ENCODE results near the gene PLA2G4E. TPM values are rescaled to one million over a fixed set of nuclear protein-coding genes. Genes with fewer than 3 reads are reported as not detected.
A peak's percentile ranks its signal among the peaks of the same experiment; 100 is the strongest.

PLA2G4E gene
- total and polyA plus RNA-seq, 2 donors = 0.05 to 0.62 TPM

DNA sequence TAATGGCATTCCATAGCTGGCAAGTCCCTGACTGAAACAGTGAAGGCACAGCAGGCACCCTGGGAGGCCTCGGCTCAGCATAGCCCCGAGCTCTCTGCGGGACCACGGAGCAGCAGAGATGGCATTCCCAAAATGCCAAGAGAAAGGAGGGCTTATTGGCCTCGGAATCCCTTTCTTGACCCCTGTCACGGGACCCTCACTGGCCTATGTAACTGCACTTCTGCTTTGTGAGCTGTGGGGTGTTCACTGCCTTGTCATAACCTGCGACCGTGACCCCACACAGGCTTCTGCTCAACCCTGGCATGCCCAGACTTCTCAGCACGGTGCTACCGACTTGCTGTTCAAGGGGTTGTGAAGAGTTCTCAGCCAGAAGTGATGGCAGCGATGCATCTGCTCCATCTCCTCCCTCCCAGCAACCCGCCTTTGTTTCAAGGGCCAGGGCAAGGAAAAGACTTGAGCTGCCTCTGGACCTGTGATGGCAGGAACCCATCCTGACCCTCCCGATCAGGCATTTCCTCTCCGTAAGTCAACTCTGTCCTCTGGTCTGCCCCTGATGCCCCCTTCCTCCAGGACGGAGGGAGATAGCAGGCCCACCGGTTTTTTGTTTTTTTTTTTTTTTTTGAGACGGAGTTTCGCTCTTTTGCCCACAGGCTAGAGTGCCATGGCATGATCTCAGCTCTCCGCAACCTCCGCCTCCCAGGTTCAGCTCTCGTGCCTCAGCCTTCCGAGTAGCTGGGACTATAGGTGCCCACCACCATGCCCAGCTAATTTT is 79.0 kb downstream of the PLA2G4E start:
- Histone ChIP-seq H3K4me3 (ENCODE audit: low read length in 2 of 2) (no peak overlapping the region), H3K9me3 (ENCODE audit: control insufficient read depth in 2 of 2, insufficient read depth in 1 of 2, low read length in 1 of 2) (no peaks in the 10 kb centered on the region), H3K27ac (ENCODE audit: low read depth in 1 of 2, low read length in 1 of 2) (no peak overlapping the region), H3K36me3 (ENCODE audit: control insufficient read depth in 2 of 2, insufficient read depth in 2 of 2, low read length in 1 of 2) (no peaks in the 10 kb centered on the region), H3K4me1 (ENCODE audit: control insufficient read depth in 2 of 2, insufficient read depth in 2 of 2, low read length in 2 of 2) (peaks cover 12 to 16% of the 10 kb centered on the region in 2 donors), H3K27me3 (ENCODE audit: control insufficient read depth in 2 of 2, insufficient read depth in 1 of 2, low read length in 1 of 2) (no peaks in the 10 kb centered on the region)
- WGBS = 92% methylated on average over 22 of the region's 22 CpGs
- DNase-seq (ENCODE audit: low read depth in 6 of 9, low spot score in 9 of 9) = no peak

DNA sequence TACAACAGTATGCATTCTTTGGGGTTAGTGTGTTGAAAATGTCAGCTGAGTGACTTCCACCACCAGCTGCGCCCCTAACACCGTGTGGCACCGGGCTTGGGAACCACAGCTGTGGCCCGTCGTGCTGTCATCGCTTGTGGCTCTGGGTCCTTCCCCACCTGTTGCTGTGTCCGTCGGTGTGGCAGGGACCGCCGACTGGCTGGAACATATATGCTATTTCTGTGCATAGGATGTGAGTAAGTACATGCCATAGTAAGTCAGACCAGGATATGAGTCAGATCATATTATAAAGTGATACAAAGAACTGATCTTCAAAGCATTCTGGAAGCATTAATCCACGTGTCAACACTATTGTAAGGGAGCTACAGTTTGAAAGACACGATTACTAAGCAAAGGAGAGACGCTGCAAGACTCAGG is 80.4 kb downstream of the PLA2G4E start:
- Histone ChIP-seq H3K27me3 (ENCODE audit: control insufficient read depth in 2 of 2, insufficient read depth in 1 of 2, low read length in 1 of 2) (no peaks in the 10 kb centered on the region), H3K4me1 (ENCODE audit: control insufficient read depth in 2 of 2, insufficient read depth in 2 of 2, low read length in 2 of 2) (peaks cover 14 to 26% of the 10 kb centered on the region in 2 donors), H3K36me3 (ENCODE audit: control insufficient read depth in 2 of 2, insufficient read depth in 2 of 2, low read length in 1 of 2) (no peaks in the 10 kb centered on the region), H3K4me3 (ENCODE audit: low read length in 2 of 2) (no peak overlapping the region), H3K27ac (ENCODE audit: low read depth in 1 of 2, low read length in 1 of 2) (peak overlapping the region in 1 of 2 donors; percentile 28), H3K9me3 (ENCODE audit: control insufficient read depth in 2 of 2, insufficient read depth in 1 of 2, low read length in 1 of 2) (no peaks in the 10 kb centered on the region)
- no peak for DNase-seq (ENCODE audit: low read depth in 6 of 9, low spot score in 9 of 9)
- 93% methylated on average over 13 of the region's 13 CpGs for WGBS

DNA sequence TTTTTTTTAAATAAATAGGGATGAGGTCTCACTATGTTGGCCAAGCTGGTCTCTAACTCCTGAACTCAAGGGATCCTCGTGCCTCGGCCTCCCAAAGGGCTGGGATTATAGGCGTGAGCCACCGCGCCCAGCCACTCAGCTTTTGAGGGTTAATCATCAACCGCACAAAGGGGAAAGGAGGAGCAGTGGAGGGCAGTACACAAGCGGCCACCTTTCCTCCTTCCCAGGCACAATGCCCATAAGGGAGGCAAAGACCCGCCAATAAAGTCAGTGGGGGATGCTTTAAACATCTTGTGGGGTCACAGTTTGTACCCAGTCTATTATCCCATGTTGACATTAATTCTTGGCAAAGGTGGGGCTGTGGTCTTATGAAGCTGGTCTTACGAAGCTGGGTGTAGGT is 80.9 kb downstream of the PLA2G4E start:
- Histone ChIP-seq H3K27me3 (ENCODE audit: control insufficient read depth in 2 of 2, insufficient read depth in 1 of 2, low read length in 1 of 2) (no peaks in the 10 kb centered on the region), H3K36me3 (ENCODE audit: control insufficient read depth in 2 of 2, insufficient read depth in 2 of 2, low read length in 1 of 2) (no peaks in the 10 kb centered on the region), H3K4me1 (ENCODE audit: control insufficient read depth in 2 of 2, insufficient read depth in 2 of 2, low read length in 2 of 2) (peaks cover 14 to 31% of the 10 kb centered on the region in 2 donors), H3K27ac (ENCODE audit: low read depth in 1 of 2, low read length in 1 of 2) (no peak overlapping the region), H3K9me3 (ENCODE audit: control insufficient read depth in 2 of 2, insufficient read depth in 1 of 2, low read length in 1 of 2) (no peaks in the 10 kb centered on the region), H3K4me3 (ENCODE audit: low read length in 2 of 2) (no peak overlapping the region)
- DNase-seq (ENCODE audit: low read depth in 6 of 9, low spot score in 9 of 9) = no peak
- 97% methylated on average over 9 of the region's 9 CpGs for WGBS

DNA sequence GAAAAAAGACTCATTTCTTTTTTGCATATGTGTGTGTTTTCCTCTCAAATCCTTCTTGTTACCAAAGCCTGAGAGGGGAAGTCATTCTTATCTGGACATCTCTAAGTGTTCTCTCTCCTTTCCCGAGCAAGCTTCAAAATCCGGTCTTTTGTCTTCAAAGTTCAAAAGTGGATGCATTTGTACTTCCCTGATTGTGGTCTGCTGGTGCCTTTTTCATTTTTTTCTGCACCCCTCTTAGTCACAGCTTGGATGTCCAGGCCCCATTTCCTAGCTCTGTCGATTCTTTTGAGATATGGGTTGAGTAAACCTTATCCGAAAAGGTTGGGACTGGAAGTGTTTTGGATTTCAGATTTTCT is 83.3 kb downstream of the PLA2G4E start:
- Histone ChIP-seq H3K27me3 (ENCODE audit: control insufficient read depth in 2 of 2, insufficient read depth in 1 of 2, low read length in 1 of 2) (no peaks in the 10 kb centered on the region), H3K4me1 (ENCODE audit: control insufficient read depth in 2 of 2, insufficient read depth in 2 of 2, low read length in 2 of 2) (peaks cover 19 to 45% of the 10 kb centered on the region in 2 donors), H3K27ac (ENCODE audit: low read depth in 1 of 2, low read length in 1 of 2) (peak overlapping the region; percentile 87 to 91), H3K36me3 (ENCODE audit: control insufficient read depth in 2 of 2, insufficient read depth in 2 of 2, low read length in 1 of 2) (no peaks in the 10 kb centered on the region), H3K4me3 (ENCODE audit: low read length in 2 of 2) (no peak overlapping the region), H3K9me3 (ENCODE audit: control insufficient read depth in 2 of 2, insufficient read depth in 1 of 2, low read length in 1 of 2) (no peaks in the 10 kb centered on the region)
- WGBS = 33% methylated on average over 4 of the region's 4 CpGs
- DNase-seq (ENCODE audit: low read depth in 6 of 9, low spot score in 9 of 9) = no peak

DNA sequence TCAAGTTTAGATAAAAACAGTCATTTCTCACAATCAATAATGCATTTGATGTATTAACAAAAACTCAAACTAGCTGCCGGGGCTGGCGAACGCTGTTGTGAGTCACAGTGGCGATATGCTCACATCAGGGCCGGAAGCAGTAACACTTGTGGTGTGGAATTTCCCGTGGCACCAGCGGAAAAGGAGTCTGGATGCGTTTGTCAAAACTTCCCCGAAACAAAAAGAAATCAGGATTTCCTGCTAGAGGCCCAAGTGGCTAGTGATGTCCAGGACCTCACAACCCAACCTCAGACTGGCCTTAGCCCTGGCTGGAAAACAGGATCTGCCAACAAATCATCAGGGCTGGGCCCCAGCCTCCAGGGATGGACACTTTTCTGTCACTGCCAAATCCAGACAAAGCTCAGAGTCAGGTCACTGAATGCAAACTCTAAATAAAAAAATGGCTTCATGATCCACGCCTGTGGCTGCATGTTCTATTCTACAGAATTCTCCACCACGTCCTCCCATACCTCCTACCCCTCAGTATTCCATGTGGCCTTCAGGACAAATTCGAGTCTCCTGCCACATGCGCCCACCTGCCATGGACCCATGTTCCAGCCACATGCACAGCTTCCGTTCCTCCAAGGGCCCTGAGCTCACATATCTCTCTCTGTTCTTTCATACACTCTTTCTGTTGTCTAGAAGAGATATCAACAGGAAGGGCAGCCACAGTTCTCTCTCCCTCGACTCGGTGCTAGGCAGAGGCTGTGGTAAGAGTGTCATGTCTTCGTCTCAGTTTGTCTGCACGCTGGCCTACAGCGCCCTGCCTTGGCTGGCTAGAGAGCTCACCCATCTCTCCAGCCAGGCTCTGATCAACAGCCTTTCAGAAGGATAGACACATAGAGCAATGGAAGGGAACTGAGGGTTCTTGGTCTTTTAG is 83.9 kb downstream of the PLA2G4E start:
- Histone ChIP-seq H3K4me3 (ENCODE audit: low read length in 2 of 2) (no peak overlapping the region), H3K9me3 (ENCODE audit: control insufficient read depth in 2 of 2, insufficient read depth in 1 of 2, low read length in 1 of 2) (no peaks in the 10 kb centered on the region), H3K27me3 (ENCODE audit: control insufficient read depth in 2 of 2, insufficient read depth in 1 of 2, low read length in 1 of 2) (no peaks in the 10 kb centered on the region), H3K36me3 (ENCODE audit: control insufficient read depth in 2 of 2, insufficient read depth in 2 of 2, low read length in 1 of 2) (no peaks in the 10 kb centered on the region), H3K4me1 (ENCODE audit: control insufficient read depth in 2 of 2, insufficient read depth in 2 of 2, low read length in 2 of 2) (peaks cover 19 to 45% of the 10 kb centered on the region in 2 donors), H3K27ac (ENCODE audit: low read depth in 1 of 2, low read length in 1 of 2) (peak overlapping the region; percentile 87 to 91)
- 70% methylated on average over 19 of the region's 19 CpGs for WGBS
- peak in 8 of 9 donors; percentile 41 to 87 (median 58) for DNase-seq (ENCODE audit: low read depth in 6 of 9, low spot score in 9 of 9)

DNA sequence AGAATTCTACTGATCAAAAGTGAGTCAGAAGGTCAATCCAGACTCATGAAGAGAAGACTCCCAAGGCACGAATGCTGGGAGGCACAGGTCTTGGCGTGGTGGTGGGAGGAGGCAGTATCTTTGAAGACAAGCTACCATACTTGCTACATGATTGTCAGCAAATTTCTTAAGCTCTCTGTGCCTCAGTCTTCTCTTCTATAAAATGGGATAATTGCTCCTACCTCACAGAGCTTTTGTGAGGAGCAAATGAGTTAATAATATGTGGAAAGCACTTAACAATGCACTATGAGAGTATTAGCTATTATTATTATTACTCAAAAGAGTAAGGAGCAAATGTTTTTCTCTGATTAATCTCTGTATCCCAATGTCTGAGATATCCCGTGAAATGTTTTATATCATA is 84.7 kb downstream of the PLA2G4E start:
- no peak overlapping the region for H3K4me3 ChIP-seq (ENCODE audit: low read length in 2 of 2)
- no peaks in the 10 kb centered on the region for H3K27me3 ChIP-seq (ENCODE audit: control insufficient read depth in 2 of 2, insufficient read depth in 1 of 2, low read length in 1 of 2)
- H3K9me3 ChIP-seq (ENCODE audit: control insufficient read depth in 2 of 2, insufficient read depth in 1 of 2, low read length in 1 of 2) = no peaks in the 10 kb centered on the region
- 94% methylated on average over 3 of the region's 3 CpGs for WGBS
- H3K36me3 ChIP-seq (ENCODE audit: control insufficient read depth in 2 of 2, insufficient read depth in 2 of 2, low read length in 1 of 2) = no peaks in the 10 kb centered on the region
- DNase-seq (ENCODE audit: low read depth in 6 of 9, low spot score in 9 of 9) = no peak
- H3K4me1 ChIP-seq (ENCODE audit: control insufficient read depth in 2 of 2, insufficient read depth in 2 of 2, low read length in 2 of 2) = peaks cover 19 to 45% of the 10 kb centered on the region in 2 donors
- peak overlapping the region; percentile 61 to 68 for H3K27ac ChIP-seq (ENCODE audit: low read depth in 1 of 2, low read length in 1 of 2)

DNA sequence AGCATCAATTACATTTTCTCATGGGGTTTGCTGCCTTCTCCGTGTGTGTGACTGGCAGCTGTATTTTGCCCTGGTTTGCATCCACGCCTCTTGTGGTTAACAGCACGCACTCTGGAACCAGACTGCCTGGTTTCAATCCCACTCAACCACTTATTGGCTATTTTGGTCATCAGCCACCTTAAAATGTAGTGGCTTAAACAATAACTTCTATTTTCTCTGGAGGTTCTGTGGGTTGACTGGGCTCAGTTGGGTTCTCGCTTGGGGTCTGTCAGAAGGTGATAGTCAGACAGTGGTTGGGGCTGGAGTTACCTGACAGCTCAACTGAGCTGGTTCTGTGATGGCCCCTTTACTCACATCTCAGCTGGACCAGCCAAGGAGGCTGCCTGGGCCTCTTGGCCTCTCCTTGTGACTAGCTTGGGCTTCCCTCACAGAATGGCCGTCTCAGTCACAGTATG is 85.2 kb downstream of the PLA2G4E start:
- H3K27ac ChIP-seq (ENCODE audit: low read depth in 1 of 2, low read length in 1 of 2) = peak overlapping the region; percentile 61 to 66
- H3K4me1 ChIP-seq (ENCODE audit: control insufficient read depth in 2 of 2, insufficient read depth in 2 of 2, low read length in 2 of 2) = peaks cover 19 to 45% of the 10 kb centered on the region in 2 donors
- no peaks in the 10 kb centered on the region for H3K36me3 ChIP-seq (ENCODE audit: control insufficient read depth in 2 of 2, insufficient read depth in 2 of 2, low read length in 1 of 2)
- H3K9me3 ChIP-seq (ENCODE audit: control insufficient read depth in 2 of 2, insufficient read depth in 1 of 2, low read length in 1 of 2) = no peaks in the 10 kb centered on the region
- H3K4me3 ChIP-seq (ENCODE audit: low read length in 2 of 2) = no peak overlapping the region
- H3K27me3 ChIP-seq (ENCODE audit: control insufficient read depth in 2 of 2, insufficient read depth in 1 of 2, low read length in 1 of 2) = no peaks in the 10 kb centered on the region
- WGBS = 64% methylated on average over 5 of the region's 5 CpGs
- DNase-seq (ENCODE audit: low read depth in 6 of 9, low spot score in 9 of 9) = peak in 2 of 9 donors; percentile 18 to 47

DNA sequence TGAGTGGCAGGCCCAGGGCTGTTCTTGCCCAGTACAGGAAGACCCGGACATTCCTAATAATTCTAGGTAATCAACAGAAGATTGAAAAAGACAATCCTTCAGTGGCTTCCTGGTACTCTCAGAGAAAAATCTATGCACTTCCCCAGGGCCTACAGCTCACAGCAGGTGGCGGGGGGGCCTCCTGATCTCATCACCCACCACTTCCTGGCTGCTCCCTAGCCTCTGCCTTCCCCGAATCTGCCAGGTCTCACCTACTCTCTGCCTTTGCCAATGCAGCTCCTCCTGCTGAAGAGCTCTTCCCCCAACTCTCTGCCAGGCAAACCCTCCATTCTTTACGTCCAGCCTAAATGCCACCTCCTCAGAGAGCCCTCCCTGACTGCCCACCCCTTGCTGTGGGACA is 86.0 kb downstream of the PLA2G4E start:
- H3K9me3 ChIP-seq (ENCODE audit: control insufficient read depth in 2 of 2, insufficient read depth in 1 of 2, low read length in 1 of 2) = no peaks in the 10 kb centered on the region
- H3K27ac ChIP-seq (ENCODE audit: low read depth in 1 of 2, low read length in 1 of 2) = peak overlapping the region; percentile 61 to 94
- DNase-seq (ENCODE audit: low read depth in 6 of 9, low spot score in 9 of 9) = peak in 8 of 9 donors; percentile 44 to 88 (median 68)
- H3K27me3 ChIP-seq (ENCODE audit: control insufficient read depth in 2 of 2, insufficient read depth in 1 of 2, low read length in 1 of 2) = no peaks in the 10 kb centered on the region
- no peaks in the 10 kb centered on the region for H3K36me3 ChIP-seq (ENCODE audit: control insufficient read depth in 2 of 2, insufficient read depth in 2 of 2, low read length in 1 of 2)
- H3K4me1 ChIP-seq (ENCODE audit: control insufficient read depth in 2 of 2, insufficient read depth in 2 of 2, low read length in 2 of 2) = peaks cover 19 to 45% of the 10 kb centered on the region in 2 donors
- H3K4me3 ChIP-seq (ENCODE audit: low read length in 2 of 2) = no peak overlapping the region
- WGBS = 15% methylated on average over 4 of the region's 4 CpGs

DNA sequence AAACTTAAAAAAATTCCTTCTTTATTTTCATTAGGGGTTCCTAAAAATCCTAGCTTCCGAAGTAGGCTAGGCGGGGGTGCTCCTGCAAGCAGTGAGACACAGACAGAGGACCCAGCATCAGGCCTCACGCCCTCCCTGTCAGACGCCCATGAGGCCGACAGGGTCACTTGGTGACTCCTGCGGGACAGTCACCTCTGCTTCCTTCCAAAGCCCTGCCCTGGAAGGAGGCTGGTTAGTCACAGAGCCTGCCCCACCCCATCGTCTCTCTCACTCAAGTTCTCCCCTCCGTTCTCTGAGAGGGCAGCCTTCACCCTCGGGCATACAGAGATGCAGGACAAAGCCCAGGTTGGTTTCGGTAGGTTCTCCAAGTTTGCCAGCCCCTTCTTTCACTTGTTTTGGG is 87.1 kb downstream of the PLA2G4E start:
- no peak for DNase-seq (ENCODE audit: low read depth in 6 of 9, low spot score in 9 of 9)
- Histone ChIP-seq H3K4me3 (ENCODE audit: low read length in 2 of 2) (no peak overlapping the region), H3K9me3 (ENCODE audit: control insufficient read depth in 2 of 2, insufficient read depth in 1 of 2, low read length in 1 of 2) (no peaks in the 10 kb centered on the region), H3K27me3 (ENCODE audit: control insufficient read depth in 2 of 2, insufficient read depth in 1 of 2, low read length in 1 of 2) (no peaks in the 10 kb centered on the region), H3K27ac (ENCODE audit: low read depth in 1 of 2, low read length in 1 of 2) (peak overlapping the region in 1 of 2 donors; percentile 37), H3K4me1 (ENCODE audit: control insufficient read depth in 2 of 2, insufficient read depth in 2 of 2, low read length in 2 of 2) (peaks cover 19 to 45% of the 10 kb centered on the region in 2 donors), H3K36me3 (ENCODE audit: control insufficient read depth in 2 of 2, insufficient read depth in 2 of 2, low read length in 1 of 2) (no peaks in the 10 kb centered on the region)
- WGBS = 88% methylated on average over 10 of the region's 10 CpGs

All from thymus (tissue), 11 donors.